ENCODE data around the gene PTPRE.

The PTPRE gene

GRCh38 chr10:127961071-127961470, 54.2 kb downstream of the PTPRE start:
- TF ChIP-seq CTCF (IDR thresholded peaks at IDR 0.05; ENCODE audit: low read depth, low read length, poor library complexity, severe bottlenecking) (no peak), EZH2phosphoT487 (IDR thresholded peaks at IDR 0.05; ENCODE audit: borderline replicate concordance, low read length) (no peak)

GRCh38 chr10:127962205-127962604, 55.3 kb downstream of the PTPRE start:
- Histone ChIP-seq H3K36me3 (ENCODE audit: control insufficient read depth, low read length) (no peaks in the 10 kb centered on the region), H3K9me3 (ENCODE audit: control insufficient read depth, insufficient read depth, low read length) (no peaks in the 10 kb centered on the region), H3K27me3 (ENCODE audit: control insufficient read depth, low read length) (no peaks in the 10 kb centered on the region), H3F3A (ENCODE audit: control insufficient read depth, insufficient read depth) (no peaks in the 10 kb centered on the region), H3K4me1 (ENCODE audit: control insufficient read depth, low read length) (no peaks in the 10 kb centered on the region), H3K4me3 (ENCODE audit: low read length) (no peak overlapping the region), H3K9me2 (replicated peaks; ENCODE audit: control insufficient read depth, low read length) (no peaks in the 10 kb centered on the region), H3K4me2 (ENCODE audit: low read length) (no peak overlapping the region), H4K20me1 (ENCODE audit: control insufficient read depth, insufficient read depth, low read depth, low read length) (no peaks in the 10 kb centered on the region), H3K79me2 (ENCODE audit: control insufficient read depth, low read length) (no peaks in the 10 kb centered on the region), H3K27ac (ENCODE audit: low read depth, low read length) (no peak overlapping the region)
- TF ChIP-seq EZH2phosphoT487 (IDR thresholded peaks at IDR 0.05; ENCODE audit: borderline replicate concordance, low read length) (no peak), CTCF (IDR thresholded peaks at IDR 0.05; ENCODE audit: low read depth, low read length, poor library complexity, severe bottlenecking) (no peak)

More at GRCh38 chr10:127961071-127961470, 54.2 kb downstream of the PTPRE start:
- no peaks in the 10 kb centered on the region for H3F3A ChIP-seq (ENCODE audit: control insufficient read depth, insufficient read depth)
- no peaks in the 10 kb centered on the region for H3K9me2 ChIP-seq (replicated peaks; ENCODE audit: control insufficient read depth, low read length)
- H3K4me3 ChIP-seq (ENCODE audit: low read length) = no peak overlapping the region
- H3K36me3 ChIP-seq (ENCODE audit: control insufficient read depth, low read length) = no peaks in the 10 kb centered on the region
- H3K9me3 ChIP-seq (ENCODE audit: control insufficient read depth, insufficient read depth, low read length) = no peaks in the 10 kb centered on the region
- H4K20me1 ChIP-seq (ENCODE audit: control insufficient read depth, insufficient read depth, low read depth, low read length) = no peaks in the 10 kb centered on the region
- H3K4me1 ChIP-seq (ENCODE audit: control insufficient read depth, low read length) = no peaks in the 10 kb centered on the region
- no peaks in the 10 kb centered on the region for H3K79me2 ChIP-seq (ENCODE audit: control insufficient read depth, low read length)
- H3K27me3 ChIP-seq (ENCODE audit: control insufficient read depth, low read length) = no peaks in the 10 kb centered on the region
- H3K4me2 ChIP-seq (ENCODE audit: low read length) = no peak overlapping the region
- H3K27ac ChIP-seq (ENCODE audit: low read depth, low read length) = no peak overlapping the region

GRCh38 chr10:127963136-127963535, 56.2 kb downstream of the PTPRE start:
- Histone ChIP-seq H3K4me1 (ENCODE audit: control insufficient read depth, low read length) (no peaks in the 10 kb centered on the region), H4K20me1 (ENCODE audit: control insufficient read depth, insufficient read depth, low read depth, low read length) (no peaks in the 10 kb centered on the region), H3K4me2 (ENCODE audit: low read length) (no peak overlapping the region), H3K4me3 (ENCODE audit: low read length) (no peak overlapping the region), H3K79me2 (ENCODE audit: control insufficient read depth, low read length) (no peaks in the 10 kb centered on the region), H3K27me3 (ENCODE audit: control insufficient read depth, low read length) (no peaks in the 10 kb centered on the region), H3K27ac (ENCODE audit: low read depth, low read length) (no peak overlapping the region), H3K36me3 (ENCODE audit: control insufficient read depth, low read length) (no peaks in the 10 kb centered on the region), H3K9me2 (replicated peaks; ENCODE audit: control insufficient read depth, low read length) (no peaks in the 10 kb centered on the region), H3K9me3 (ENCODE audit: control insufficient read depth, insufficient read depth, low read length) (no peaks in the 10 kb centered on the region), H3F3A (ENCODE audit: control insufficient read depth, insufficient read depth) (no peaks in the 10 kb centered on the region)
- TF ChIP-seq CTCF (IDR thresholded peaks at IDR 0.05; ENCODE audit: low read depth, low read length, poor library complexity, severe bottlenecking) (no peak), EZH2phosphoT487 (IDR thresholded peaks at IDR 0.05; ENCODE audit: borderline replicate concordance, low read length) (no peak)

- Histone ChIP-seq H3K4me1 (ENCODE audit: control insufficient read depth, low read length) (no peaks in the 10 kb centered on the region), H3F3A (ENCODE audit: control insufficient read depth, insufficient read depth) (no peaks in the 10 kb centered on the region)
Observed at GRCh38 chr10:127964621-127965020, 57.7 kb downstream of the PTPRE start.

More at GRCh38 chr10:127964621-127965020, 57.7 kb downstream of the PTPRE start:
- H3K4me3 ChIP-seq (ENCODE audit: low read length) = no peak overlapping the region
- H3K36me3 ChIP-seq (ENCODE audit: control insufficient read depth, low read length) = no peaks in the 10 kb centered on the region
- no peaks in the 10 kb centered on the region for H3K9me3 ChIP-seq (ENCODE audit: control insufficient read depth, insufficient read depth, low read length)
- H4K20me1 ChIP-seq (ENCODE audit: control insufficient read depth, insufficient read depth, low read depth, low read length) = no peaks in the 10 kb centered on the region
- TF ChIP-seq EZH2phosphoT487 (IDR thresholded peaks at IDR 0.05; ENCODE audit: borderline replicate concordance, low read length) = no peak
- no peak for TF ChIP-seq CTCF (IDR thresholded peaks at IDR 0.05; ENCODE audit: low read depth, low read length, poor library complexity, severe bottlenecking)
- no peak overlapping the region for H3K4me2 ChIP-seq (ENCODE audit: low read length)
- no peaks in the 10 kb centered on the region for H3K79me2 ChIP-seq (ENCODE audit: control insufficient read depth, low read length)
- H3K27ac ChIP-seq (ENCODE audit: low read depth, low read length) = no peak overlapping the region
- no peaks in the 10 kb centered on the region for H3K9me2 ChIP-seq (replicated peaks; ENCODE audit: control insufficient read depth, low read length)
- no peaks in the 10 kb centered on the region for H3K27me3 ChIP-seq (ENCODE audit: control insufficient read depth, low read length)
